ENCODE results near the gene ANKIB1.
A peak's percentile ranks its signal among the peaks of the same experiment; 100 is the strongest.

- TF ChIP-seq, protein P1, sequence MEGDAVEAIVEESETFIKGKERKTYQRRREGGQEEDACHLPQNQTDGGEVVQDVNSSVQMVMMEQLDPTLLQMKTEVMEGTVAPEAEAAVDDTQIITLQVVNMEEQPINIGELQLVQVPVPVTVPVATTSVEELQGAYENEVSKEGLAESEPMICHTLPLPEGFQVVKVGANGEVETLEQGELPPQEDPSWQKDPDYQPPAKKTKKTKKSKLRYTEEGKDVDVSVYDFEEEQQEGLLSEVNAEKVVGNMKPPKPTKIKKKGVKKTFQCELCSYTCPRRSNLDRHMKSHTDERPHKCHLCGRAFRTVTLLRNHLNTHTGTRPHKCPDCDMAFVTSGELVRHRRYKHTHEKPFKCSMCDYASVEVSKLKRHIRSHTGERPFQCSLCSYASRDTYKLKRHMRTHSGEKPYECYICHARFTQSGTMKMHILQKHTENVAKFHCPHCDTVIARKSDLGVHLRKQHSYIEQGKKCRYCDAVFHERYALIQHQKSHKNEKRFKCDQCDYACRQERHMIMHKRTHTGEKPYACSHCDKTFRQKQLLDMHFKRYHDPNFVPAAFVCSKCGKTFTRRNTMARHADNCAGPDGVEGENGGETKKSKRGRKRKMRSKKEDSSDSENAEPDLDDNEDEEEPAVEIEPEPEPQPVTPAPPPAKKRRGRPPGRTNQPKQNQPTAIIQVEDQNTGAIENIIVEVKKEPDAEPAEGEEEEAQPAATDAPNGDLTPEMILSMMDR (conservative IDR thresholded peaks at IDR 0.05; ENCODE audit: low read length) = peak; percentile 84
- TF ChIP-seq EZH2phosphoT487 (IDR thresholded peaks at IDR 0.05; ENCODE audit: borderline replicate concordance, low read depth, low read length) = no peak
Measured at GRCh38 chr7:92448205-92448747, 202.5 kb downstream of the ANKIB1 start.

Data from OCI-LY7 (cell line).